GM12872 (cell line): ENCODE results near the gene CCNYL1.

Source experiments
- TF ChIP-seq, protein P1 (sequence below): IDR thresholded peaks from 3 replicates; pipeline ENCODE4 v1.5.1; 2011; ENCODE audit warnings: low read depth, mild to moderate bottlenecking, low read length, moderate library complexity; ENCODE audit not compliant: insufficient read depth

The CCNYL1 gene

DNA sequence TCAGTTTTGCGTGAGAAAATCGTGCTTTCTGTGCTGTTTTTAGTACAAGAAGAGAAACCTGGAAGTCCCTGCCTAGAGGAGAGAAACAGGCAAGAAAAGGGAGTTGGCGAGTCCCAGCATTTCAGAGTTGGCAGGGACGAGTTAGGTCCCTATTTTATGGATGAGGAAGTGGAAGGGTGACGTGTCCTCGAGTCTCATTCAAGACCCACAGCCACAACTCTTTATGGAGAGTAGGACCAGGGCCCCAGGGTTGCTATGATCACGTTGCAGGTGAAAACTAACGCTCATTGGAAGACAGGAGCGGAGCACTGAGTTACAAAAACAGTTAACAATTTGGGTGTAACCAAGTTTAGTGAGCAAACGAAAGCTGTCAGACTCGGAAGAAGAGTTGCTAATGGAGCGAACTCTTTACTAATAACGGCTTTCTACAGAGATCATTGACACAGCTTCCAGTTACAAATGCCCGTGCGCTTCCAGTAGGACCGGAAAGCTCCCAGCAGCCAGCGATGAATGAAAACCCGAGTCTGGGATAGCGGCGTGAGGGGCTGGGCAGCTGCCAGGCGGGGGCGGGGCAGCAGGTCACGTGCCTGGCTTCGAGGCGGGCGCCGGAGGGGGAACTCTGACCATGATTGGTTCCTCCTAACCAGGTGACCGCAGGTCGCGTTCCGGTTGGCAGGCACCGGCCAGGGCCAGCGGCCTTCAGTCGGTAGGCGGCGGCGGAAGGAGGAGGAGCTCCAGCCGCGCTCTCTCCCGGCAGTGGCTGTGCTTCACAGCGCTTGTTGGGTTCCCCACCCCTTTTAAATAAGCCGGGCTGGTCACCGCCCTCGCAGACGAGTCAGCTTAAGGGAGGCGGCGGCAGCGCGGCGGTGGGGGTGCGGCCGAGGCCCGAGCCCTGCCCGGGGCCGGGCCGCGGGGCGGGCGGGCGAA is at the start of gene CCNYL1:
CCNYL1 (plus strand) TSS at position 827 of the 927 bp plus-strand sequence. CDS start 257 bp downstream, outside the sequence.
- TF ChIP-seq, protein P1, sequence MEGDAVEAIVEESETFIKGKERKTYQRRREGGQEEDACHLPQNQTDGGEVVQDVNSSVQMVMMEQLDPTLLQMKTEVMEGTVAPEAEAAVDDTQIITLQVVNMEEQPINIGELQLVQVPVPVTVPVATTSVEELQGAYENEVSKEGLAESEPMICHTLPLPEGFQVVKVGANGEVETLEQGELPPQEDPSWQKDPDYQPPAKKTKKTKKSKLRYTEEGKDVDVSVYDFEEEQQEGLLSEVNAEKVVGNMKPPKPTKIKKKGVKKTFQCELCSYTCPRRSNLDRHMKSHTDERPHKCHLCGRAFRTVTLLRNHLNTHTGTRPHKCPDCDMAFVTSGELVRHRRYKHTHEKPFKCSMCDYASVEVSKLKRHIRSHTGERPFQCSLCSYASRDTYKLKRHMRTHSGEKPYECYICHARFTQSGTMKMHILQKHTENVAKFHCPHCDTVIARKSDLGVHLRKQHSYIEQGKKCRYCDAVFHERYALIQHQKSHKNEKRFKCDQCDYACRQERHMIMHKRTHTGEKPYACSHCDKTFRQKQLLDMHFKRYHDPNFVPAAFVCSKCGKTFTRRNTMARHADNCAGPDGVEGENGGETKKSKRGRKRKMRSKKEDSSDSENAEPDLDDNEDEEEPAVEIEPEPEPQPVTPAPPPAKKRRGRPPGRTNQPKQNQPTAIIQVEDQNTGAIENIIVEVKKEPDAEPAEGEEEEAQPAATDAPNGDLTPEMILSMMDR, result no peak

DNA sequence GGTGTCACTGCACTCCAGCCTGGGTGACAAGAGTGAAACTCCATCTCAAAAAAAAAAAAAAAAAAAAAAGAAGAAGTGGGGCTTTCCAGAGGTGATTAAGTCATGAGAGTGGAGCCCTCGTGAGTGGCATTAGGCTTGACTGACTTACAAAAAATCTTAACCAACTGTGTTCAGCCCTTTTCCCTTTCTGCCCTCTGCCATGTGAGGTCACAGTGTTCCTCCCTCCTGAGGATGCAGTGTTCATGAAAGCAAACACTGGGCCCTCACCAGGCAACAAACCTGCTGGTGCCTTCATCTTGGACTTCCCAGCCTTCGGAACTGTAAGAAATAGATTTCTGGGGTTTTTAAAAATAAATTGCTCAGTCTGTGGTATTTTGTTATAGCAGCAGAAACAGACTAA is 49.2 kb upstream of the CCNYL1 start:
- TF ChIP-seq, protein P1, result no peak

DNA sequence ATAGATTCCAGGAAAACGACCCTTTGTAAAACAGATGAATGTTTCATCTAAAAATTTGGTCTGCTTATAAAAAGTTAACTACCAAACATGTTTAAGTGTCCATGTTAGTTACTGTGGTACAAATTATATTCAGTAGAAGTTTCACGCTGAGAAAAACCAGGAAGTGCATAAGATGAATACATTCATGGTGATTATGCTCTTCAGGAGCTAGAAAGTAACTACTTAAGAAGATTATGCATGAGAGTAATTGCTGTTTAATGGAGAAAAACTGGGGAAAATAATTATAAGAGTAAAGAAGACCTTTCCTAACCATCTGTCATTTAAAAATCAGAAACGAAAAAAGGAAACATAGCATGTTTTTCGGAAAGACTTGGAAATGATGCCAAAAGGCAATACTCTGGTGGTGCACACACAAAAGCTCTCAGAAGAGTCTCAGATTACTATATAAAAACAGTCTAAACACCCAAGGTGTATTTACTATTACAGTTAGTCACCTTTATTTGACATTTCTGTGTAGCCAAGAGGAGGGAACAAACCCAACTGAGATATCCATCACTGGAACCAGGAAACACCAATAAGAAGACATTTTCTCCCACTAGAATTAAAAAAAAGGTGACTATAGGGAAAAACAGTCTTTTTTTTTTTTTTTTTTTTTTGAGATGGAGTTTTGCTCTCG is 47.4 kb upstream of the CCNYL1 start:
- TF ChIP-seq, protein P1, result no peak

DNA sequence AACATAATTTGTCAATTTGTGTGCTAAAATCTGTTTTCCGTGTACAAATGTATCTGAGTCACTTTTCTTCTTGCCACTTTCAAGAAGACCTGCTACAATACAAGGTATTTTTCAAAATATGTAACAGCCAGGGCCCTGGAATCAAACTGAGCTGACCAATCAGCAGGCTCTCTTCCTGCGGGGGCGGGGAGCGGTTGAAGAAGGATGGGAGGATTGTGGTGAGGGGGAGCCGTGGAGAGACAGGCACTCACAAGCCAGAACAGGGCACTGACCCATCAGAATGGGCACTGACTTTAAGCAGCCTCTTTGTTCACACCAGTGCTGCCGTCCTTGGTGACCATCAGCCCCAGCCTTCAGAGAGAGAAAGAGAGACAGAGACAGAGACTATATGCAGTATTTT is 40.6 kb upstream of the CCNYL1 start:
- TF ChIP-seq, protein P1, result no peak

DNA sequence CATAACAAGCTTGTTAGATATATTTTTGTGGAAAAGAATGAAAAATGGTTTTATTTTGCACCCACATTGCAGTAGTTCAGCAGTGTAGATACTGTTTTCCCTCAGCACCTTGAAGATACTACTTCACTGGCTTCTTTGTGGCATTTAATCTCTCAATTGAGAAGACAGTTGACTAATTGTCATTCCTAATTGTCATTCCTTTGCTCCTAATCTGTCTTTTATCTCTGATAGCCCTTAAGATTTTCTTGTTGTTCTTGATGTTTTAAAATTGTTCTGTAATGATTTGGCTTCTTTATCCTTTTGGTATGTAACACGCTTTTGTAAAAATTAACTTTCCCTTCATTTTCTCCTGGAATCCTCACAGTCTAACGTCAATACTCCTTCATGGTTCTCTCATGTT is 38.0 kb upstream of the CCNYL1 start:
- TF ChIP-seq, protein P1, result no peak

DNA sequence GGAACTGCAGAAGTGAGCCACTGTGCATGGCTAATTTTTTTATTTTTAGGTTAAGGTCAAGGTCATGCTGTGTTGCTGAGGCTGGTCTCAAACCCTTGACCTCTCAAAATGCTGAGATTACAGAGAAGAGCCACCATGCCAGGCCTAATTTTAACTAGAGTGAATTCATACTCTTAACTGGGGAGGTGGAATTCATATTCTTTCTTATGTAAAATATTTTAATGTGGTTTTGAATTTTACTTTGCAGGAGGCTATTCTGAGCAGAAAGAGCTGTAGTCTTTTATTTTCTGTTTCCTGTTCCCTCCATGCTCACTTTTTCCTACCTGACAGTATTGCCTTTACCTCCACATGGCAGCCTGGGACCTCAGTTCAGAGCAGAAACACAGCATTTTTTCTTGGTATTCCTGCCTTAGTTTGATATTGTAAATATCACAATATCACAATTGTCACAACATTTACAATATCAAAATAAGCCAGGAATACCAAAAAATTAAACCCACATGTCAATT is 37.1 kb upstream of the CCNYL1 start:
- TF ChIP-seq, protein P1, result no peak

DNA sequence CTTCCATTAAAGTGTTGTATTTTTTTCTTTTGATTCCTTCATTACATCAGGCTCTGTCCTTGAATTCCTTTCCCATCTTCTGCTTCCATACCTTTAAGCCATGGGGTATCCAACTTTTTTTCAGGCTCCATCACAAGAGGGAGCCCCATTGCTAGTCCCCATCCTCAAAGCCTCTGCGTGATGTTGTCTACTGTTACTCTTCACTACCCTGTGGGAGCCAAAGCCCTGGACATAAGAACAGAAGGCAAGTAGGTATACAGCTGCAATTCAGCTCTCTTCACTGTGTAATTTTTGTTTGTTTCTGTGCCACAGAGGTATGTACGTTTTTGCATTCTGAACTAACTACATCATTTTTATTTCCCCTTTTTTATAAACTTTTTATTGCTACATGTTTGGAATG is 36.6 kb upstream of the CCNYL1 start:
- TF ChIP-seq, protein P1, result no peak
